T-helper 1 cell treated with Interleukin-12 subunit alpha and Interleukin-12 subunit beta and Interleukin-4 antibody, amounts not matched to agents 30 μg/mL and 1 μg/mL, for 36 hours (primary cell): Measurements from ENCODE around the gene HMGB1.

Experiments used
- H3K27ac Mint-ChIP-seq: one replicate; pipeline ENCODE4 v1.8.0; 2021; ENCODE audit warnings: mild to moderate bottlenecking, mixed read lengths
- H3K27me3 Mint-ChIP-seq: one replicate; pipeline ENCODE4 v1.8.0; 2021; ENCODE audit warnings: low read depth, mixed read lengths
- H3K36me3 Mint-ChIP-seq: one replicate; pipeline ENCODE4 v1.8.0; 2021; ENCODE audit warnings: low read depth, mixed read lengths
- H3K4me1 Mint-ChIP-seq: one replicate; pipeline ENCODE4 v1.8.0; 2021; ENCODE audit warnings: low read depth, mixed read lengths
- H3K4me3 Mint-ChIP-seq: one replicate; pipeline ENCODE4 v1.8.0; 2021; ENCODE audit warnings: mild to moderate bottlenecking, moderate library complexity, mixed read lengths
- H3K9me3 Mint-ChIP-seq: one replicate; pipeline ENCODE4 v1.8.0; 2021; ENCODE audit warnings: mixed read lengths

Gene HMGB1

GRCh38 chr13:30465593-30466357 is at the start of gene HMGB1:
HMGB1 (minus strand) TSS chr13:30465936; CDS start chr13:30463680, 2,256 bp downstream.
- Mint-ChIP-seq H3K4me3 (peak within 1 kb of the TSS; percentile 92), H3K27ac (peak within 1 kb of the TSS; percentile 99), H3K9me3 (no peaks in the 10 kb centered on the region), H3K36me3 (peaks cover 30% of the 10 kb centered on the region), H3K27me3 (peaks cover 3% of the 10 kb centered on the region), H3K4me1 (peaks cover 29% of the 10 kb centered on the region)

- no peaks in the 10 kb centered on the region for H3K4me1 Mint-ChIP-seq
- H3K4me3 Mint-ChIP-seq, result no peak overlapping the region
- H3K27me3 Mint-ChIP-seq, result peaks cover 14% of the 10 kb centered on the region
- H3K27ac Mint-ChIP-seq, result no peak overlapping the region
- no peaks in the 10 kb centered on the region for H3K36me3 Mint-ChIP-seq
- H3K9me3 Mint-ChIP-seq, result no peaks in the 10 kb centered on the region
Observed at GRCh38 chr13:30510811-30511371, 45.2 kb upstream of the HMGB1 start.

GRCh38 chr13:30510091-30510490 is 44.4 kb upstream of the HMGB1 start:
- no peaks in the 10 kb centered on the region for H3K36me3 Mint-ChIP-seq
- peaks cover 11% of the 10 kb centered on the region for H3K27me3 Mint-ChIP-seq
- no peaks in the 10 kb centered on the region for H3K9me3 Mint-ChIP-seq
- H3K4me3 Mint-ChIP-seq, result no peak overlapping the region
- H3K27ac Mint-ChIP-seq, result no peak overlapping the region
- H3K4me1 Mint-ChIP-seq, result no peaks in the 10 kb centered on the region

GRCh38 chr13:30509254-30510050 is 43.7 kb upstream of the HMGB1 start:
- H3K27me3 Mint-ChIP-seq, result peaks cover 11% of the 10 kb centered on the region
- H3K36me3 Mint-ChIP-seq, result no peaks in the 10 kb centered on the region
- H3K27ac Mint-ChIP-seq, result no peak overlapping the region
- peaks cover 2% of the 10 kb centered on the region for H3K4me1 Mint-ChIP-seq
- no peaks in the 10 kb centered on the region for H3K9me3 Mint-ChIP-seq
- no peak overlapping the region for H3K4me3 Mint-ChIP-seq

GRCh38 chr13:30504081-30504480 is 38.3 kb upstream of the HMGB1 start:
- peaks cover 11% of the 10 kb centered on the region for H3K4me1 Mint-ChIP-seq

GRCh38 chr13:30502237-30502636 is 36.5 kb upstream of the HMGB1 start:
- H3K36me3 Mint-ChIP-seq, result no peaks in the 10 kb centered on the region
- peaks cover 11% of the 10 kb centered on the region for H3K4me1 Mint-ChIP-seq
- no peak overlapping the region for H3K27ac Mint-ChIP-seq
- no peaks in the 10 kb centered on the region for H3K27me3 Mint-ChIP-seq
- no peak overlapping the region for H3K4me3 Mint-ChIP-seq
- H3K9me3 Mint-ChIP-seq, result no peaks in the 10 kb centered on the region

More at GRCh38 chr13:30504081-30504480, 38.3 kb upstream of the HMGB1 start:
- no peak overlapping the region for H3K4me3 Mint-ChIP-seq
- H3K9me3 Mint-ChIP-seq, result no peaks in the 10 kb centered on the region
- no peaks in the 10 kb centered on the region for H3K36me3 Mint-ChIP-seq
- no peaks in the 10 kb centered on the region for H3K27me3 Mint-ChIP-seq
- H3K27ac Mint-ChIP-seq, result no peak overlapping the region

- Mint-ChIP-seq H3K4me3 (no peak overlapping the region), H3K36me3 (no peaks in the 10 kb centered on the region), H3K27me3 (no peaks in the 10 kb centered on the region), H3K27ac (no peak overlapping the region), H3K4me1 (peaks cover 8% of the 10 kb centered on the region), H3K9me3 (no peaks in the 10 kb centered on the region)
Observed at GRCh38 chr13:30499338-30499737, 33.6 kb upstream of the HMGB1 start.

- H3K27me3 Mint-ChIP-seq, result no peaks in the 10 kb centered on the region
- no peak overlapping the region for H3K4me3 Mint-ChIP-seq
- H3K9me3 Mint-ChIP-seq, result no peaks in the 10 kb centered on the region
- H3K27ac Mint-ChIP-seq, result no peak overlapping the region
- H3K36me3 Mint-ChIP-seq, result no peaks in the 10 kb centered on the region
- peaks cover 3% of the 10 kb centered on the region for H3K4me1 Mint-ChIP-seq
Observed at GRCh38 chr13:30496147-30496546, 30.4 kb upstream of the HMGB1 start.

- Mint-ChIP-seq H3K36me3 (no peaks in the 10 kb centered on the region), H3K9me3 (no peaks in the 10 kb centered on the region), H3K4me3 (no peak overlapping the region), H3K27ac (no peak overlapping the region), H3K4me1 (peaks cover 3% of the 10 kb centered on the region), H3K27me3 (no peaks in the 10 kb centered on the region)
Observed at GRCh38 chr13:30495746-30496145, 30.0 kb upstream of the HMGB1 start.

- no peaks in the 10 kb centered on the region for H3K36me3 Mint-ChIP-seq
- no peak overlapping the region for H3K27ac Mint-ChIP-seq
- no peaks in the 10 kb centered on the region for H3K4me1 Mint-ChIP-seq
- no peaks in the 10 kb centered on the region for H3K9me3 Mint-ChIP-seq
- H3K27me3 Mint-ChIP-seq, result no peaks in the 10 kb centered on the region
- no peak overlapping the region for H3K4me3 Mint-ChIP-seq
Observed at GRCh38 chr13:30493658-30494381, 28.1 kb upstream of the HMGB1 start.

GRCh38 chr13:30487075-30487470 is 21.3 kb upstream of the HMGB1 start:
- H3K27me3 Mint-ChIP-seq, result peaks cover 27% of the 10 kb centered on the region
- H3K4me1 Mint-ChIP-seq, result no peaks in the 10 kb centered on the region
- no peak overlapping the region for H3K27ac Mint-ChIP-seq
- H3K9me3 Mint-ChIP-seq, result no peaks in the 10 kb centered on the region
- H3K4me3 Mint-ChIP-seq, result no peak overlapping the region
- no peaks in the 10 kb centered on the region for H3K36me3 Mint-ChIP-seq

GRCh38 chr13:30486230-30487074 is 20.7 kb upstream of the HMGB1 start:
- H3K9me3 Mint-ChIP-seq, result no peaks in the 10 kb centered on the region
- H3K27ac Mint-ChIP-seq, result no peak overlapping the region
- H3K27me3 Mint-ChIP-seq, result peaks cover 30% of the 10 kb centered on the region
- no peaks in the 10 kb centered on the region for H3K36me3 Mint-ChIP-seq
- H3K4me3 Mint-ChIP-seq, result no peak overlapping the region
- no peaks in the 10 kb centered on the region for H3K4me1 Mint-ChIP-seq

- no peaks in the 10 kb centered on the region for H3K36me3 Mint-ChIP-seq
- H3K9me3 Mint-ChIP-seq, result no peaks in the 10 kb centered on the region
- no peak overlapping the region for H3K27ac Mint-ChIP-seq
- no peak overlapping the region for H3K4me3 Mint-ChIP-seq
- H3K4me1 Mint-ChIP-seq, result no peaks in the 10 kb centered on the region
- H3K27me3 Mint-ChIP-seq, result peaks cover 30% of the 10 kb centered on the region
Observed at GRCh38 chr13:30481241-30481760, 15.6 kb upstream of the HMGB1 start.
